ENCODE measurements around the gene CYP4F22.

- TF ChIP-seq SUZ12 (IDR thresholded peaks at IDR 0.05; ENCODE audit: extremely low read depth, insufficient read depth, insufficient read length) (no peak), YY1 (IDR thresholded peaks at IDR 0.05; ENCODE audit: insufficient read depth, insufficient read length) (no peak), ZNF274 (IDR thresholded peaks at IDR 0.05; ENCODE audit: low read depth, low read length) (no peak)
Observed at GRCh38 chr19:15589760-15590451, 81.6 kb downstream of the CYP4F22 start.

All from NT2/D1 (cell line).